Endothelial cell (in vitro differentiated cells): ENCODE results near the gene PDF. TPM values are rescaled to one million over a fixed set of nuclear protein-coding genes. Genes with fewer than 3 reads are reported as not detected.
A peak's percentile ranks its signal among the peaks of the same experiment; 100 is the strongest.

Source experiments
- DNase-seq: peaks from one replicate; pipeline ENCODE4 v3.0.0; 2021; ENCODE audit warnings: low spot score
- H3K27ac Mint-ChIP-seq: one replicate; pipeline ENCODE4 v1.8.0; 2021; ENCODE audit warnings: mixed read lengths, inconsistent platforms; ENCODE audit not compliant: unreplicated experiment
- H3K27me3 Mint-ChIP-seq: one replicate; pipeline ENCODE4 v1.8.0; 2021; ENCODE audit warnings: mild to moderate bottlenecking, moderate library complexity, mixed read lengths, inconsistent platforms; ENCODE audit not compliant: unreplicated experiment
- H3K36me3 Mint-ChIP-seq: one replicate; pipeline ENCODE4 v1.8.0; 2021; ENCODE audit warnings: mild to moderate bottlenecking, low read depth, mixed read lengths, inconsistent platforms; ENCODE audit not compliant: unreplicated experiment
- H3K4me1 Mint-ChIP-seq: one replicate; pipeline ENCODE4 v1.8.0; 2021; ENCODE audit warnings: mild to moderate bottlenecking, mixed read lengths, inconsistent platforms; ENCODE audit not compliant: unreplicated experiment
- H3K4me3 Mint-ChIP-seq: one replicate; pipeline ENCODE4 v1.8.0; 2021; ENCODE audit warnings: mild to moderate bottlenecking, mixed read lengths, inconsistent platforms; ENCODE audit not compliant: unreplicated experiment
- H3K9me3 Mint-ChIP-seq: one replicate; pipeline ENCODE4 v1.8.0; 2021; ENCODE audit warnings: mixed read lengths, inconsistent platforms; ENCODE audit not compliant: unreplicated experiment
- total RNA-seq: library from RNA; stranded (reverse); fragmentation: NEBNext Ultra II Directional; extraction: Animal tissue kit (Norgen Biotek cat#: 25700); gene quantifications from one replicate; pipeline ENCODE4 v1.2.1, GENCODE V29; 2021; ENCODE audit not compliant: unreplicated experiment
- TF ChIP-seq, protein P1 (sequence below): fragments of 200-600 bp; sonication (generic); IDR thresholded peaks from one replicate; pipeline ENCODE4 v1.5.0; 2021; ENCODE audit warnings: antibody characterized with exemption; ENCODE audit not compliant: unreplicated experiment

PDF gene
- total RNA-seq, 1 donor from 2014 or later: 11.4 TPM

DNA sequence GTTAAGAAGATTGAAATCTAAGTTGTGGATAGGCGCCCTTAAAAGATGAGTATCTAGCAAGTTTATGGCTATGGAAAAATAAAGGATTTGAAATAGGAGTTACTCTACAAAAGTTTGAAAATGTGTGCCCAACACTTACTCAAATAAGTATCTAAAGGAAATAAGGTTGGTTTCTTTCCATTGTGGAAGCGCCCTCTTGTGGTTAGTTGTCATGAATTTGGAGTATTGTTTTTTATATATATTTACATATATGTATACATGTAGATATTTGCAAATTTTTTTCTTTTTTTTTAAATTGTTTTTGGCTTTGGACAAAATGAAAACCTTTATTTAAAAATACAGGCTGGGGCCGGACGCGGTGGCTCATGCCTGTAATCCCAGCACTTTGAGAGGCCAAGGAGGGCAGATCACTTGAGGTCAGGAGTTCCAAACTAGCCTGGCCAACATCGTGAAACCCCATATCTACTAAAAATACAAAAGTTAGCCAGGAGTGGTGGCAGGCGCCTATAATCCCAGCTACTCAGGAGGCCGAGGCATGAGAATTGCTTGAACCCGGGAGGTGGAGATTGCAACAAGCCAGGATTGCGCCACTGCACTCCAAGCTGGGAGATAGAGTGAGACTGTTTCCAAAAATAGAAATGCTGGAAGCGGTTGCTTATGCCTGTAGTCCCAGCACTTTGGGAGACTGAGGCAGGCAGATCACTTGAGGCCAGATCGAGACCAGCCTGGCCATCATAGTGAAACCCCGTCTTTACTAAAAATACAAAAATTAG lies 43.3 kb downstream of the PDF start:
- H3K4me1 Mint-ChIP-seq: no peaks in the 10 kb centered on the region
- H3K9me3 Mint-ChIP-seq: no peaks in the 10 kb centered on the region
- no peaks in the 10 kb centered on the region for H3K27me3 Mint-ChIP-seq
- no peak overlapping the region for H3K4me3 Mint-ChIP-seq
- DNase-seq: peak; percentile 28
- no peak overlapping the region for H3K27ac Mint-ChIP-seq
- no peaks in the 10 kb centered on the region for H3K36me3 Mint-ChIP-seq
- TF ChIP-seq, protein P1, sequence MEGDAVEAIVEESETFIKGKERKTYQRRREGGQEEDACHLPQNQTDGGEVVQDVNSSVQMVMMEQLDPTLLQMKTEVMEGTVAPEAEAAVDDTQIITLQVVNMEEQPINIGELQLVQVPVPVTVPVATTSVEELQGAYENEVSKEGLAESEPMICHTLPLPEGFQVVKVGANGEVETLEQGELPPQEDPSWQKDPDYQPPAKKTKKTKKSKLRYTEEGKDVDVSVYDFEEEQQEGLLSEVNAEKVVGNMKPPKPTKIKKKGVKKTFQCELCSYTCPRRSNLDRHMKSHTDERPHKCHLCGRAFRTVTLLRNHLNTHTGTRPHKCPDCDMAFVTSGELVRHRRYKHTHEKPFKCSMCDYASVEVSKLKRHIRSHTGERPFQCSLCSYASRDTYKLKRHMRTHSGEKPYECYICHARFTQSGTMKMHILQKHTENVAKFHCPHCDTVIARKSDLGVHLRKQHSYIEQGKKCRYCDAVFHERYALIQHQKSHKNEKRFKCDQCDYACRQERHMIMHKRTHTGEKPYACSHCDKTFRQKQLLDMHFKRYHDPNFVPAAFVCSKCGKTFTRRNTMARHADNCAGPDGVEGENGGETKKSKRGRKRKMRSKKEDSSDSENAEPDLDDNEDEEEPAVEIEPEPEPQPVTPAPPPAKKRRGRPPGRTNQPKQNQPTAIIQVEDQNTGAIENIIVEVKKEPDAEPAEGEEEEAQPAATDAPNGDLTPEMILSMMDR: peak; percentile 87

DNA sequence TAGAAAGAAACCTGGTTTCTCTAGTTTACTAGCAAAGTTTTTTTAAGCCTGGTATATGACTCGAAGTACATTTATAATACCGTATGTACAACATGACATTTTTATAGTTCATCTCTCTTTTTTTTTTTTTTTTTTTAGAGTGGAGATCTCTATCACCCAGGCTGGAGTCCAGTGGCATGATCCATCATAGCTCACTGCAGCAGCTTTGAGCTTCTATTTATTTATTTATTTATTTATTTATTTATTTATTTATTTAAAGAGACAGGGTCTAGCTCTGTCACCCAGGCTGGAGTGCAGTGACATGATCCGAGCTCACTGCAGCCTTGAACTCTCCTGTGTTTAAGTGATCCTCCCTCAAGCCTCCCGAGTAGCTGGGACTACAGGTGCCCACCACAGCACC lies 45.1 kb downstream of the PDF start:
- H3K9me3 Mint-ChIP-seq: no peaks in the 10 kb centered on the region
- H3K4me1 Mint-ChIP-seq: no peaks in the 10 kb centered on the region

DNA sequence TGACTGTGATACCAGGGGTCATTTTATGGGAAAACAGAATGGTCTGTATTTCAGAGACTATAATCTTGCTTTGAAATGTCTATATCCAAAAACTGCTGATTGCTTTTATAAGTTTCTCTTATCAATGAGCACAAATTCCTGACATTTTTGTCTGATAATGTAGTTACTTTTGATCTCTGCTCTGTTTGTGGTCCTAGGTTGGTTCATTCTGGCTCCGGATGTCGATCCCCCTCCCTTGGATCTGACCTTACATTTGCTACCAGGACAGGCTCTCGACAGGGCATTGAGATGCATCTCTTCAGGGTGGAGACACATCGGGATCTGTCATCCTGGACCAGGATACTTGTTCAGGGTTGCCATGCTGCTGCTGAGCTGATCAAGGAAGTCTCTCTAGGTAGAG lies 46.5 kb downstream of the PDF start:
- H3K27me3 Mint-ChIP-seq: no peaks in the 10 kb centered on the region
- no peak overlapping the region for H3K4me3 Mint-ChIP-seq
- H3K36me3 Mint-ChIP-seq: no peaks in the 10 kb centered on the region
- no peak overlapping the region for H3K27ac Mint-ChIP-seq
- no peaks in the 10 kb centered on the region for H3K4me1 Mint-ChIP-seq
- no peaks in the 10 kb centered on the region for H3K9me3 Mint-ChIP-seq
- TF ChIP-seq, protein P1: no peak
- no peak for DNase-seq

More for the DNA sequence above, 45.1 kb downstream of the PDF start:
- H3K36me3 Mint-ChIP-seq: no peaks in the 10 kb centered on the region
- no peak overlapping the region for H3K4me3 Mint-ChIP-seq
- H3K27ac Mint-ChIP-seq: no peak overlapping the region
- TF ChIP-seq, protein P1: no peak
- DNase-seq: no peak
- H3K27me3 Mint-ChIP-seq: no peaks in the 10 kb centered on the region

DNA sequence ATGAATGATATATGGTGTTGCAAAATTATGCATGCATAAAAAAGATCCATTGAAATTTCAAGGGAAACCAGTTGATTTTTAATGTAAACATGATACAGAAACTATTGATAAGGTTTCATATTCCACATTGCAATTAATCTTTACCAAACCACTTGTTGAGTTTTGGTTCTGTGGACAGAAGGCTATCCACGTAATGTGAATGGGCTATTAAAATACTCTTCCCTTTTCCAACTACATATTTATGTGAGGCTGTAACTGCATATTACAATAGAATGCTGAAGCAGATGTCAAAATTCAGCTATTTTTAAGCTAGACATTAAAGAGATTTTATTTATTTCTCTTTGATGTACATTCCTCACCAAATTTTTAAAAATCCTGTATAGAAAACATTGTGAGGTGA lies 53.0 kb downstream of the PDF start:
- TF ChIP-seq, protein P1: no peak
- Mint-ChIP-seq H3K4me3 (no peak overlapping the region), H3K4me1 (peaks cover 3% of the 10 kb centered on the region), H3K27ac (no peak overlapping the region), H3K9me3 (peaks cover 3% of the 10 kb centered on the region), H3K27me3 (no peaks in the 10 kb centered on the region), H3K36me3 (no peaks in the 10 kb centered on the region)
- DNase-seq: no peak

Other genes starting within 250 kb of the PDF start
- gene HAS3, start 224.9 kb downstream of the PDF start, total RNA-seq: 2.7 TPM
- 169 TPM for gene CHTF8, start 198.0 kb downstream of the PDF start, total RNA-seq
- 39.3 TPM for gene UTP4, start 197.9 kb downstream of the PDF start, total RNA-seq
- gene SNTB2, start 143.4 kb downstream of the PDF start, total RNA-seq: 16.8 TPM
- gene VPS4A, start 19.2 kb downstream of the PDF start, total RNA-seq: 36.3 TPM
- gene COG8, start 9.0 kb upstream of the PDF start, total RNA-seq: 33.1 TPM
- gene NIP7, start 9.2 kb upstream of the PDF start, total RNA-seq: 34.4 TPM
- gene TMED6, start 21.2 kb upstream of the PDF start, total RNA-seq: 1.2 TPM
- gene TERF2, start 55.4 kb upstream of the PDF start, total RNA-seq: 39.4 TPM
- gene CYB5B, start 94.0 kb upstream of the PDF start, total RNA-seq: 120 TPM
- 48.8 TPM for gene NFAT5, start 235.4 kb upstream of the PDF start, total RNA-seq